ENCODE measurements around the gene FOXS1.
A peak's percentile ranks its signal among the peaks of the same experiment; 100 is the strongest.
"Not testable (repeated sequence)": the region's sequence is repeated elsewhere in the genome, so short reads cannot be mapped to it uniquely, and the experiment has no call there.

FOXS1 gene

DNA sequence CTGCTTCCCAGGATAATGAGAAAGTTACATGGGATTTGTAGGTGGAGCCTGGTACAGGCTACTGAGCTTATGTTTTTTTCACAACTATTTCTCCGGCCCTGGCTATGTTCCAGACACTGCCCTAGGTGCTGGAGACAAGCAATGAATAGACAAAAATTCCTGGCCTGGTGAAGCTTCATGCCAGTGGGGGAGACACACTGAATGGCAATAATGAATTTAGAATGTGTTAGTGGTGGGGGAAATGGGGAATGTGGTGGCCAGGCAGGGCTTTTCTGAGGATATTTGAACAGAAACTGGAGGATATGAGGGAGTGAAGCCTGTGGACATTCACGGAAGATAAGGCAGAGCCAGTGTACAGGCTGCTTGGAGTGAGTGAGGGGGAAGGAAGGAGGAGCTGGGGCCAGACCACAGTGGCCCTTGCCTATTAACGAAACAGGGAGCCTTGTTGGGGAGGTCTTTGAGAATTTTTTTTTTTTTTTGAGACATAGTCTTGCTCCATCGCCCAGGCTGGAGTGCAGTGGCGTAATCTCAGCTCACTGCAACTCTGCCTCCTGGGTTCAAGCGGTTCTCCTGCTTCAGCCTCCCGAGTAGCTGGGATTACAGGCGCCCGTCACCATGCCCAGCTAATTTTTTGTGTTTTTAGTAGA, 6.6 kb downstream of the FOXS1 start:
- DNase-seq, result peak; percentile 84

DNA sequence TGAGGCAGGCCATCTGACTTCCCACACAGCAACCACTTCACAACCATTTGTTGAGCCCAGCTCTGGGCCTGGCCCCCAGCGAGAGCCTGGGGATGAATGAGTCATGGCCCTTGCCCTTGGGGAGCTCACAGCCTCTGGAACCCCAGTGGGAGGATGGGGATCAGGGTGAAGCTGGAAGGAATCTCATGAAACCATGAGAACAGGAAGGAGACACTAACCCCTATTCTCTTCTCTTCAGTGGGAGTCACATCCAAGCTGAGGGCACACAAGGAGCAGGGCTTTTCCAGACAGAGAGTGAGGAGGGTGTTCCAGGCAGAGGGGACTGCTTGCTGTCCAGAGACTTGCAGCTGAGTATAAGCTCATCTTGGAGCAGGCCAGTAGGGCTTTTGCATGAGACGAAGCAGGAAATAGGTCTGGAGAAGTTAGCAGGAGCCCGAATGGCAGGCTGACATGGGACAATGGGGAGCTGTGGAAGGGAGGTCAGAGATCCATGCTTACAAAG, 7.5 kb downstream of the FOXS1 start:
- DNase-seq, result peak; percentile 34

DNA sequence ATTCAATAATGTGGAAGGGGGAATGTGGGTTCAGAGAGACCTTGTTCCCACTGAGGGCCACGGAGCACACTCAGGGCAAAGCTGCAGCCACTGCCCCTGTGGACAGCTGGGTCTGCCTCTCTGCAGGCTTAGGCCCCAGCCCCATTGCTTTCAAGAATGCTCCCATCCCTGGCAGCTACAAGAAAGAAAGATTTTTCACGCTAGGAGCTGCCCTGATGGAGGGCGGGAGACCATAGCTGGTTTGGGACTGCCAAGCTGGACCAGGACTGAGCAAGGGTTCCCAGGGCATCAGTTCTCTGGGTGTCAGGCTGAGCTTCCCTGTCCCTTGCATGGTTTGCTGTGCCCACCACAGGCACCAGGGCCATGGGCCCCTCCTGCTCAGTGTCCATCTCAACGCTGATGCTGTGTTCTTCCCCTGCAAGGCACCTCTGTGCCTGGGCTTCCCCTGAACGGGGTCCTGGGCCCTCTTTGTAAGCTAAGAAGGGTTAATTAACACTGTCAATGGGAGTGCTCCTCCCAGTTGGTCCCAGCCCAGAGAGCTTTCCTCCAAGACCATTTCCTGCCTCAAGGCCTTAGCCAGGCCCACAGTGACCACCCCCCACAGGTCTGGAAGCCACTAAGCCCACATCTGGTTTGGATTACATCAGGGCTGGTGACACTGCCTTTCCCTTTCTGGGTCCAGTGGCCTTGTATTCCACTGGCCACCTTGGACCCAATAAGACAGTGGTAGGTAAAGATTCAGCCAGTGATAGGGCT, 8.4 kb downstream of the FOXS1 start:
- DNase-seq, result no peak

DNA sequence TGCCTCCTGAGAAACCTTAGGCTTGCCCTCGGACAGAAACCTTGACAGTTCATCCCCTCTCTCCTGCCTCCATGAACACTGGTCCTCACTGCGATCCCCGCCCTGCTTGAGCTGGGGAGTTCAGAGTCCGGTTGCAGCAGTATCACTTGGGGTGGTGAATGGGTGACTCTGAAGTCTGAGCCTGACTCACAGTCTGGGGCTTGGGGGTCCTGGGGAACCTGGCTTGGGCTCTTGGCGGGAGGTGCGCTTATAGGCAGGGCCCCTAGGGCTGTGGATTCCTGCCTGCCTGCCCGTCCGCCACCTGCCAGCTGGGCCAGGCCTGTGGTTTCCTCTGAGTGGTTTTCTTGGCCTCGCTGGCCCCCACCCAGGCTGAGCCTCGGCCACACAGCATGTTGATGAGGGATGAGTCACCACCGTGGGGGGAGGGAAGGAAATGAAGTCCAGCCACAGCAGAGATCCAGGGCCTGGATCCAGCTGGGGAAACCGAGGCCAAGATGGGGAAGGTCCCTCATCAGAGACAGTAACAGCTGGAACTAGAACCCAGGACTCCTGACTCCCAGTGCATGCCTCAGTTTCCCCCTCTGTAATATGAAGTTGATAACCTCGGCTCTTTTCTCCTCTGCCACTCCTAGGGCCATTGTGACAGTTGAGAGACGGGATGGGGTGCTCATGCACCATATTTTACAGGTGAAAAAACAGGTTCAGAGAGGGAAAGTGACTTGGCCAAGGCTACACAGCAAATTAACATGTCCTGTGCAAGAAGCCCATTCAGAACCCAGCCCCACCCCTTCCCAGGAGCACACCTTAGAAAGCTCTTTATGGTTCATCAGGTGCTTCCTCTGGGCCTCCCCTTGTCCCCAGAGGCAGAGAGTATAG, 9.2 kb downstream of the FOXS1 start:
- DNase-seq, result peak; percentile 91

DNA sequence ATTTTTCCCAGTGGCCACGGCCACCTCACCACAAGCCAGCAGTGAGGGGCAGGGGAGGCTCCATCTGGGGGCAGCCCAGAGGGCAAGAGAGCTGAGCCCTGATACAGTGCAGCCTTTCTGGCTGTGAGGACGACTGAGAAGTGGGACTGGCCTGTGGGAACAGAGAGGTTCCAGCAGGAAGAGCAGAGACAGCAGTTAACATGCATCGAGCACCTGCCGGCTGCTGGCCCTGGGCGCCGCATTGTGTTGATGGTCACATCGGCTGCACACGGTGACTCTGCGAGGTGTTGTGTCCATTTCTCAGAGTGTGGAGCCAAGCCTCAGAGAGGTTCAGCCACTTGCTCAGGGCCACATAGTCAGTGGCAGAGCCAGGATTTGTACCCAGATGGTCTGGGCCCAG, 9.8 kb downstream of the FOXS1 start:
- DNase-seq, result no peak

DNA sequence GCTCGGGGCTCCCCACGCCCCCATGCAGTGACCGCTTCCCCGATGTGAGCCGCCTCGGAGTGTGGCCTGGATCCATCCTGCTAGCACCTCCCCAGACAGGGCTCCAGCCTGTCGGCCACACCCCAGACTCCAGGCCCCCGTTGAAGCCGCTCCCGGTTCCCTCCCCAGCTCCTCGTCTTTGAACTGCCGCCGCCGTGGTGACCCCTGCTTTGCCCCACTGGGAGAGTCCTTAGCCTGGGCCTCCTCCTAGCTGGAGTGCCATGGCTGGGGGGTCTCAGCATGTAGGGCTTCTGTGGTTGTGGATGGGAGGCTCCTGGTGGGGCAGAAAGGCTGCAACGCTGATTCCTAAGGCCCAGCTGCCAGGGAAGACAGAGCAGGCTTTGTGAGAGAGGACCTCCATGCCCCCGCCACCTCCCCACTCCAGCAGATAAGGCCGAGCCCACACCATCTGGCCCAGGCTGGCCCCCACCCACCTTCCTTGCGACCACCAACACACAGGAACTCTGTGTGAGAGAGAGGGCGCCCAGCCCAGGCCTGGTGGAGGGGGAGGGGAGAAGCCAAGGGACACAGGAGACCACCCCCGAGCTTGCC, 11.4 kb downstream of the FOXS1 start:
- DNase-seq, result no peak

DNA sequence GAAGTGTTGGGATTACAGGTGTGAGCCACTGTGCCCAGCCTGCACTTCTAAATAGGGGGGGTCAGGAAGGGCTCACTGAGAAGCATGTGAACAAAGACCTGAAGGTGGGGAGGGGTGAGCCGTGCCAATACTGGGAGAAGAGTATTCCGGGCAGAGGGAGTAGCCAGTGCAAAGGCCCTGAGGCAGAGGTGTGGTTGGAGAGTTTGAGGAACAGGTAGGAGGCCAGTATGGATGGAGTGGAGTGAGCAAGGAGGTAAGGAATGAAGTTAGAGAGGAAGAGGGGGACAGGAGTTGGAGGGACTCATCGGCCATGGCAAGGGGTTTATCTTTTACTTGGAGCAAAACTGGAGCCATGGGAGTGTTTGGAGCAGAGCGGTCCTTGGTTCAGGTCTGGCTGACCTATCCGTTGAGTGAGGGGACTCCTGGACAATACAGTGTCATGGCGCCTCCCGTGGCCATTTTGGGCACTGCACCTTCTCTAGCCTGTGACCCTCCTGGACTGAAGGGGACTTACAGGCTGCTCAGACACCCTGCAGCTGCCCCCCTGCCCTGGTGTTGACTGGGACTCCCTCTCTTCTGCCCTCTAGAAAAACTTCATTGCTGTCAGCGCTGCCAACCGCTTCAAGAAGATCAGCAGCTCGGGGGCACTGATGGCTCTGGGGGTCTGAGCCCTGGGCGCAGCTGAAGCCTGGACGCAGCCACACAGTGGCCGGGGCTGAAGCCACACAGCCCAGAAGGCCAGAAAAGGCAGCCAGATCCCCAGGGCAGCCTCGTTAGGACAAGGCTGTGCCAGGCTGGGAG, 12.1 kb downstream of the FOXS1 start:
- DNase-seq, result no peak

DNA sequence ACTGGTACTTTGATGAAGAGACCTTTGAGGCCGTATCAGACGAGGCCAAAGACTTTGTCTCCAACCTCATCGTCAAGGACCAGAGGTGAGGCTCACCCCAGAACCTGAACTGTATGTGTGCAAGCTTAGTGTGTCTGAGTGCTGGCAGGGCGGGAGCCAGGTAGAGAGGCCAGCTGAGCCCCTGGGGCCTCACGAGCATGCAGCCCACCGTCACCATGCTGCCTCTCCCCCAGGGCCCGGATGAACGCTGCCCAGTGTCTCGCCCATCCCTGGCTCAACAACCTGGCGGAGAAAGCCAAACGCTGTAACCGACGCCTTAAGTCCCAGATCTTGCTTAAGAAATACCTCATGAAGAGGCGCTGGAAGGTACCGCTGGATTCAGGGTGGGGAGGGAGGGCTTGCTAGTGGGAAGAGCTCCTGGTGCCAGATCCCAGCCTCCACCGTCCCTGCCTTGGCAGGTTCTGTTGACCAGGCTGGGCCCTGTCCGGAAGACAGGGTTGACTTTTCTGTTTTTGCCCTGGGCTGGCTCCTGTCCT, 13.6 kb downstream of the FOXS1 start:
- no peak for DNase-seq

DNA sequence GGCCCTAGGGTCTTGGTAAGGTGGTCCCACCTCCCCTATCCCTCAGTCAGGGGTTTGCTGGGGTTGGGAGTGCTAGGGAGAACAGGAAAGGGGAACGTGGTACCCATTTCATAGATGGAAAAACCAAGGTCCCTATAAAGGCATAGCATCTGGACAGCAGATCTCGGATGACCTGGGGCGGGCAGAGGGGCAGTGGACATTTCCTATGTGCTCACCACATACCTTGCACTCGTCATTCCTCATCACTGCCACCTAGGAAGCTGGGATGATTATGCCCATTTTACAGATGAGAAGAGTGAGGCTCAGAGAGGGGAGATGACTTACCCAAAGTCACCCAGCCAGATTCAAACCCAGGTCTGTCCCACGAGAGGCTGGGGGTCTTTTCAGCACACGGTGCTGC, 14.2 kb downstream of the FOXS1 start:
- no peak for DNase-seq

DNA sequence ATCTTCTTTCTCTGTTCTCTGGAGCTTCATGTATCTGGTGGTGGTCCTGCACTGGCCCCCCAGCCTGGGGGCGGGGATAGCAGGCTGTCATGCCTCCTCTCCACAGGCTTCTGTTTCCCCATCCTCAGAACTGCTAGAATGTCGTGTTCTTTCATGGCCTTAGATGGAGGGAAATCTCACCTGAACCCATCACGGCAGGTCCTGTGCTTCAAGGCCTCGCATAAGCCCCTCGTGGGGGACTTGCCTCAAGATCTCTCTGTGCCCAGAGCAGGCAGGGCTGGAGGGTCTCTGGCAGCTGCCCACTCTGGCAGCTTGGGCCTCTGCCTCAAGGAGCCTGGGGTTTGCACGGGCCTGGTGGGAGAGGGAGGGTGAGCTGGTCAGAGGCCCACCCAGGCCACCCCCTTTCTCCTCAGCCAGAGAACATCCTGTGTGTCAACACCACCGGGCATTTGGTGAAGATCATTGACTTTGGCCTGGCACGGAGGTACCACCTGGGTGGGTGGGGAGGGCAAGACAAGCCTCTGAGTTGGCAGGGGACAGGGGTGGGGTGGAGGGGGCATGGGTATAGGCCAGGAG, 14.9 kb downstream of the FOXS1 start:
- no peak for DNase-seq

DNA sequence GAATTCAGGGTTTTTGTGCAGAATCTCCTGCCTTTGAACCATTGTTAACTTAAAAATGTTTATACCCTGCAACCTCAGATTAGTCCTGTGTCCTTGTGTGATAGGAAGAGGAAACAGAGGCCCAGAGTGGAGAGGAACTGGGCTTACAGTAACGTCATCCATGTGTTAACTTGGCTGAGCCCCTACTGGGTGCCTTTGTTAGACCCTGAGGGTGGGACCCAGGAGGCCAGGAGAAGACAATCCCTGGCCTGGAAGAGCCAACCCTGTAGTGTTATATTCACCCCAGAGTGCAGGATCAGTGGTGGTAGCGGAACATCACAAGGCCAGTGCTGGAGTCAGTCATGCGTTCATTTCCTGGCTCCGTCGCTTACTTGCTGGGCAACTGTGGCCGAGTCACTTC, 15.7 kb downstream of the FOXS1 start:
- no peak for DNase-seq

DNA sequence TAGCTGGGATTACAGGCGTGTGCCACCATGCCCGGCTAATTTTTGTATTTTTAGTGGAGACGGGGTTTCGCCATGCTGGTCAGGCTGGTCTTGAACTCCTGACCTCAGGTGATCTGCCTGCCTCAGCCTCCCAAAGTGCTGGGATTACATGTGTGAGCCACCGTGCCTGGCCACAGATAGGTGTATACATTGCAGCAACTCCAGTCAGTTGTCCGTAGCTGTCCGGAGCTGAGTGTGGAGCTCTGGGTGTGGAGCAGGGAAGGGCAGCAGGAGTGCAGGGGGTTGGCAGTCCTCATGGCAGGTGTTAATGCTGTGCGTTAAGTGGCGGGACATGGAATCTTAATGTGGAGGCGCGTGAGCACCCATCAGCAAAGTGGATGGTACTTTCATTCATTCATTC, 17.4 kb downstream of the FOXS1 start:
- not testable (repeated sequence) for DNase-seq

DNA sequence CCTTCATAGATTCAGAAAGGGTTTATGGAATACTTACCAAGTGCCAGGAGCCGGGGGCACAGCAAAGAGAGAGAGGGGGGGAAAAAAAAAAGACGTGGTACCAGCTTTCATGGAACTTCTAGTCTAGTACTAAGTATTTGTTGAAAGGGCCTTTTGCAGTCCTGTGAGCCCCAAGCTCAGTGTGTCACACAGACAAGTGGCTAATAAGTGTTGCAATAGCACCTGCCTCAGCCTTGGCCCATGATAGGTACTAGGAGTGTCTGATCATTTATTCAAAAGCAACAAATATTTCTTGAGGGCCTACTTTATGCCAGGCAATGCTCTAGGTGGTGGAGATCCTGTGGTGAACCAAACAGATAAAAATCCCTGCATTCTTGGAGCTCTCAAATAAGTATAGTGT, 18.3 kb downstream of the FOXS1 start:
- DNase-seq, result no peak

DNA sequence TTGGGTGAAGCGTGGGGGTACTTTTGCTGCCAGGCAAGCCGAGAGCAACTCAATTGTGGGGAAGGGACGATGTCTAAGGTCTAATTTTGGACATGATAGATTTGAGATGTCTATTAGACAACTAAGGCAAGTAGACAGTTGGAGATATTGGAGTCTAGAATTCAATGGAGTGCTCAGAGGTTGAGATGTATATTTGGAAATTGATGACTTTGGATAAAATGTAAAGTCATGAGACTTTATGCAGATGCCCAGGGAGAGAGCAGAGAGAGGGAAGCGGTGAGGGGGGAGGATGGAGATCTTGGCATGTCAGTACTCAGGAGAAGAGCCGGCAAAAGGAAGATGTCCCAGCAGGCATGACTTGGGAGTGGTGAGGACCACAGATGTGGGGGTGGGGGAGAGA, 19.3 kb downstream of the FOXS1 start:
- DNase-seq, result no peak

DNA sequence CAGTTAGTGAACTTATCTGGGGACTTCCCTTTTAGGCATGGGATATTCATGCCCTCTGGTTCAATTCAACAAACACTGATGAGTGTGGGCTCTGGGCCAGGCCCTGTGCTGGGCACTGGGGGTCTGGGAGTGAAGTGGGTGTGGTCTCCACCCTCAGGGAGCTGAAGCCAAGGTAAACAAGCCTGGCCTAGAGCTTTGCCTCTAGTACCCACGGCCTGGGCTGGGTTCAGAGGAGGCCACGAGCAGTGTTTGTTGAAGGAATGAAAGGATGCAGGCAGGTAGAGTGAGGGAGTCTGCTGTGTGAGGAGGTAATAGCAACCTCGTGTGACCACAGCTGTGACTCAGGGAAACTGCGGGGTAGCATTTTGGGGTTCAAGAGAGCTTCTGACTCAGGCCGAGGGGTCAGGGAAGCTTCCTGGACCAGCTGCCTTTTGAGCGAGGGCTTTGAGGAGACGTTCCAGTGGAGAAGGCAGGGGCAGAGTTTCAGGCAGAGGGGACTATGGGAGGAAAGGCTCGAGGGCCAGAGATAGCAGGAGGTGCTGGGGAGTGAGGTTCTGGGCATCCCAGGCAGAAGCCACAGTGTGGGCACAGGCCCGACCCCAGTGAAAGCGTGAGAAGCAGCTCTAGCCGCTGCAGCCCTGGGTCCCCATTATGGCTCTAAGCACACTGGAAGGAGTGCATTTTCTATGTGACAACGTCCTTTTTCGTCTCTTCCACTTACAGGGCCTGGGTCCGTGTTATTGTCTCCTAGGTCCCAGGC, 20.7 kb downstream of the FOXS1 start:
- no peak for DNase-seq

DNA sequence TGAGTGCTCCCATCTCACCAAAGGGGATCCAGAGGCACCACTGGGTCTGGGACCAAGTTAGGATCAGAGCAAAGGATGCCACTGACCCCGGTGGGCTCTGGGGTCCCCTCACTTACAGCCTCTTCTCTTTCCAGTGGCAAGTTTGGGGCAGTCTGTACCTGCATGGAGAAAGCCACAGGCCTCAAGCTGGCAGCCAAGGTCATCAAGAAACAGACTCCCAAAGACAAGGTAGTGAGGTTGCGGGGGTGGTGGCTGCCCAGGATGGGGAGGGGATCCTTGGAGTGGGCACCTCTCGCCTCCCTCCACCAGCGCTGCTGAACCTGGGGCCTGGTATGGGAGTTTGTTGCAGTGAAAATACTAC, 21.3 kb downstream of the FOXS1 start:
- DNase-seq, result no peak

DNA sequence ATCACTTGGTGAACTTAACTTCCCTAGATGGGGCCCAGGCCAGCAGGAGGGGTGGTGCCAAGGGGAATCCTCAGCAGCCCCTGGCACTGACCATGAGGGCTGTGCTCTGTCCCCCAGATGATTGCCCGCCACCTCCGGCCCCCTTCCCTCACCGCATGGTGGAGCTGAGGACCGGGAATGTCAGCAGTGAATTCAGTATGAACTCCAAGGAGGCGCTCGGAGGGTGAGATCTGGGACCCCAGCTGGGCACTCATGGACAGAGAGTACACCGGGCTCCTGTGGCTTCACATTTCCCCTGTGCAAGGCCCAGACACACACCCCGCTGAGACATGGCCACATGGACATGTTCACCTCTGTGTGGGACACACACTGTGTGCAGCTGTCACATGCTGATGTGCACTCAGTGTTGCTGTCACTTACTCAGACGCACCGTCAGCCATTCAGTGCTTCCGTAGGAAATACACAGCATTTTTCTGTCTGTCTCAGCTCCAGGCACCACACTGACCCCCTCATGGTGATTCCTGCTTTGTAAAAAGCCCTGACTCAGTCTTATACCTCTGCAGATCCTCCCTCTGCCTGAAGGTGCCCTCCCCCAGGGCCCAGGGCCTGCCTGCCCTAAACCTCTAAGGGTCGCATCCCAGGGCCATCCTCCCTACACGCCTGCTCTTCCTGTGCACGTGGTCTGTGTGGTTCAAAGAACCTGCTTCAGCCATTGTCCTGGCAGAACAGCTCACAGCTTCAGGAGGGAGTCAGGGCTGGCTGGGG, 21.9 kb downstream of the FOXS1 start:
- DNase-seq, result peak; percentile 55

DNA sequence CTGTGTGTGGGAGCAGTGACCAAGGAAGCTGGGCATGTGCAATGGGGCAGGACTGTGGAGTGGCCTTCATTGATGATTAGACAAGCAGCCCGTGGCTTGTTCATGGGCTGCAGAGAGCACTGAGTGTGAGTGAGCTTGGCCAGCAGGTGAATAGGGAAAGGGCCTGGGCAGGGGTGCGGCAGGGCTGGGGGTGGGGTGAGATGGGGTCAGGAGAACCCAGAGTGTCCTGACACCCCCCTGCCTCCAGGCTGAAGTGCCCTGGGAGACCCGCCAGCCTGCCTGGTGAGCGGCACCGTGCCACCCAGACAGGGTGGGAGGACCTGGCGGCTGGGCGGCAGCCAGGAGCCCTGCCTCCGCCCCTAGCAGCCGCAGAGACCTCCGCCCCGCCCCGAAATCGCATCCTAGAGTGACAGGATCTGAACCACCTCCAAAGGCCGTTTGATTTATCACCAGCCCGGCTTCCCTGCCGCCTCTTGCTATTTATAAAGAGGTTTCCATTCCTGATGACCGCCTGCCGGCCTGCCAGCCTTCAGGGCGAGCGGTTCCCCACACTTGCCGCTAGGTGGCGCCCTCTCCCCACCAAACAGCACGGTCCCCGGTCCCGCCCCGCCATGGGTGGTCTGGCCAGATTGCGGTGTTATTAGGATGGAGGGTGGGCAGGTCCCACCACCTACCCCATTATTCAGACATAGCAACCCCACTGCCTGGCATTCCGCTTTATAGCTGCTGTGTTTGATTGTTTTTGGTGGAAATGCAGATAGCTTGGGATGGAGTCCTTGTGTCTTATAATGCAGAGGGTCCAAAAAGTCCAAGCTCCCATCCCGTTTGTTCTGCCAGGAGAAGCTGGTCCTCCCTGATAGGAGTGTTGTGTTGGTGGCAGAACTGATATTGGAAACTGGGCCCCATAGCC, 22.7 kb downstream of the FOXS1 start:
- peak; percentile 93 for DNase-seq

DNA sequence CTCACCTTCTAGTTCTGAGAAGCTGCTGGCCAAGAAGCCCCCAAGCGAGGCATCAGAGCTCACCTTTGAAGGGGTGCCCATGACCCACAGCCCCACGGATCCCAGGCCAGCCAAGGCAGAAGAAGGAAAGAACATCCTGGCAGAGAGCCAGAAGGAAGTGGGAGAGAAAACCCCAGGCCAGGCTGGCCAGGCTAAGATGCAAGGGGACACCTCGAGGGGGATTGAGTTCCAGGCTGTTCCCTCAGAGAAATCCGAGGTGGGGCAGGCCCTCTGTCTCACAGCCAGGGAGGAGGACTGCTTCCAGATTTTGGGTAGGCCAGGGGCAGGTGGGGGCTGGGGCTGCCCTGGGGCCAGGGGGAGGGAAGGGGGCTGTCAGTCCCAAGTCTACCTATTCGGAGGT, 24.0 kb downstream of the FOXS1 start:
- DNase-seq, result no peak
